Breast epithelium (tissue), 3 donors: ENCODE data around the gene DAB1.

ENCODE experiments used
- POLR2A ChIP-seq: fragments of 450-650 bp; IDR thresholded peaks from one replicate; pipeline ENCODE4 v1.6.1; 2016; ENCODE audit warnings: antibody characterized with exemption, mild to moderate bottlenecking, moderate library complexity
- TF ChIP-seq, protein P1 (sequence below), 3 donors: fragments of 450-650 bp; IDR thresholded peaks; one replicate each; pipeline ENCODE4 v1.5.1; 2016 to 2017; ENCODE audit warnings: antibody characterized with exemption in 3 of 3, mild to moderate bottlenecking in 3 of 3, moderate library complexity in 3 of 3

DNA sequence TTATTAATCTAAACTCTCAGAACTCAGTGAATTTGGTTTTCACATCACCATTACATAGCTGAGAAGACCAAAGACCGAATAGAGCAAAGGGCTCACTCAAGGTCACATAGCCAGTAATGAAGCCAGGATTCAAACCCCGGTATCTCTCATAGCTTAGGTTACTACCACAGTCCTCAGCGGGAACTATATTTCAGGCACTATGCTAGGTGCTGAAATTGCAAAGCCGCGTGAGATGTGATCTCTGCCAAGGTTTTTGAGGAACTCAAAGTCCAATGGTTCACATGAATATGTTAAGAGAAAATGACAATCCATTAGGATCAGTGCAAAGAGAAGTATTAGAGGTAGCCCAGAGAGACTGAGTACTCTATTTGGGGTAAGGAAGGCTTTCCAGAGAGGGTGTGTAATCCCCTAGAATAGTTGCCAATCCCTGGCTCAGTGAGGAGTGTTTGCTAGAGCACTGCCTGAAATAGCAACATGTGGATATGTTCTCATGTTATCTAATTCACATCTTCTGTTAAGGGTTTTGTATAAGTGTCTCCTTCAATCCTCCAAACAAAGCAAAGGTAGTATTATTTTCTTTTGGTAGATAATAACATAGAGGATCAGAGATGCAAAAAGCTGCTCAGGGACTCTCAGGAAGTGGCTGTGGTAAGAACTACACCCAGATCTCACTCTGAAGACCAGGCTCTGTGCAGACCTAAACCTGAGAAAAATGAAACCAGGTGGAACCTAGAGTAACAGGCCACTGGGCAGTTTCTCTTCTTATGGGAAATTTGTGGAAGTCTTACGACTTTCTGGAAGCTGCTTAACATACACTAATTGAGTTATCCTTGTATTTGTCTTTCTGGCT, 365.0 kb downstream of the DAB1 start:
- TF ChIP-seq, protein P1, sequence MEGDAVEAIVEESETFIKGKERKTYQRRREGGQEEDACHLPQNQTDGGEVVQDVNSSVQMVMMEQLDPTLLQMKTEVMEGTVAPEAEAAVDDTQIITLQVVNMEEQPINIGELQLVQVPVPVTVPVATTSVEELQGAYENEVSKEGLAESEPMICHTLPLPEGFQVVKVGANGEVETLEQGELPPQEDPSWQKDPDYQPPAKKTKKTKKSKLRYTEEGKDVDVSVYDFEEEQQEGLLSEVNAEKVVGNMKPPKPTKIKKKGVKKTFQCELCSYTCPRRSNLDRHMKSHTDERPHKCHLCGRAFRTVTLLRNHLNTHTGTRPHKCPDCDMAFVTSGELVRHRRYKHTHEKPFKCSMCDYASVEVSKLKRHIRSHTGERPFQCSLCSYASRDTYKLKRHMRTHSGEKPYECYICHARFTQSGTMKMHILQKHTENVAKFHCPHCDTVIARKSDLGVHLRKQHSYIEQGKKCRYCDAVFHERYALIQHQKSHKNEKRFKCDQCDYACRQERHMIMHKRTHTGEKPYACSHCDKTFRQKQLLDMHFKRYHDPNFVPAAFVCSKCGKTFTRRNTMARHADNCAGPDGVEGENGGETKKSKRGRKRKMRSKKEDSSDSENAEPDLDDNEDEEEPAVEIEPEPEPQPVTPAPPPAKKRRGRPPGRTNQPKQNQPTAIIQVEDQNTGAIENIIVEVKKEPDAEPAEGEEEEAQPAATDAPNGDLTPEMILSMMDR (IDR thresholded peaks at IDR 0.05) = no peak
- no peak for TF ChIP-seq POLR2A
